ENCODE data around the gene XIAP.
"Not testable (repeated sequence)": the region's sequence is repeated elsewhere in the genome, so short reads cannot be mapped to it uniquely, and the experiment has no call there.

The XIAP gene

GRCh38 chrX:123876177-123876576, 16.3 kb downstream of the XIAP start:
- DNase-seq (ENCODE audit: low read depth, low spot score), result no peak

- DNase-seq (ENCODE audit: low read depth, low spot score), result no peak
Observed at GRCh38 chrX:123876844-123877243, 17.0 kb downstream of the XIAP start.

- no peak for DNase-seq (ENCODE audit: low read depth, low spot score)
Observed at GRCh38 chrX:123878252-123878721, 18.4 kb downstream of the XIAP start.

- DNase-seq (ENCODE audit: low read depth, low spot score), result no peak
Observed at GRCh38 chrX:123881330-123881729, 21.5 kb downstream of the XIAP start.

GRCh38 chrX:123882391-123882790, 22.5 kb downstream of the XIAP start:
- DNase-seq (ENCODE audit: low read depth, low spot score), result no peak

- DNase-seq (ENCODE audit: low read depth, low spot score), result peak; percentile 5
Observed at GRCh38 chrX:123884809-123885408, 25.1 kb downstream of the XIAP start.

- DNase-seq (ENCODE audit: low read depth, low spot score), result no peak
Observed at GRCh38 chrX:123899701-123900100, 39.8 kb downstream of the XIAP start.

GRCh38 chrX:123903261-123903660, 43.4 kb downstream of the XIAP start:
- not testable (repeated sequence) for DNase-seq (ENCODE audit: low read depth, low spot score)

- no peak for DNase-seq (ENCODE audit: low read depth, low spot score)
Observed at GRCh38 chrX:123905332-123905731, 45.5 kb downstream of the XIAP start.

- DNase-seq (ENCODE audit: low read depth, low spot score), result no peak
Observed at GRCh38 chrX:123906557-123907316, 46.9 kb downstream of the XIAP start.

- no peak for DNase-seq (ENCODE audit: low read depth, low spot score)
Observed at GRCh38 chrX:123909523-123909922, 49.7 kb downstream of the XIAP start.

GRCh38 chrX:123917069-123917468, 57.2 kb downstream of the XIAP start:
- no peak for DNase-seq (ENCODE audit: low read depth, low spot score)

- no peak for DNase-seq (ENCODE audit: low read depth, low spot score)
Observed at GRCh38 chrX:123918106-123918721, 58.4 kb downstream of the XIAP start.

- DNase-seq (ENCODE audit: low read depth, low spot score), result no peak
Observed at GRCh38 chrX:123920105-123920785, 60.4 kb downstream of the XIAP start.

- DNase-seq (ENCODE audit: low read depth, low spot score), result no peak
Observed at GRCh38 chrX:123923211-123923610, 63.4 kb downstream of the XIAP start.

GRCh38 chrX:123924186-123924585, 64.3 kb downstream of the XIAP start:
- no peak for DNase-seq (ENCODE audit: low read depth, low spot score)

- no peak for DNase-seq (ENCODE audit: low read depth, low spot score)
Observed at GRCh38 chrX:123927845-123928244, 68.0 kb downstream of the XIAP start.

- not testable (repeated sequence) for DNase-seq (ENCODE audit: low read depth, low spot score)
Observed at GRCh38 chrX:123932055-123932454, 72.2 kb downstream of the XIAP start.

GRCh38 chrX:123943074-123943473, 83.2 kb downstream of the XIAP start:
- no peak for DNase-seq (ENCODE audit: low read depth, low spot score)

GRCh38 chrX:123943488-123943887, 83.6 kb downstream of the XIAP start:
- no peak for DNase-seq (ENCODE audit: low read depth, low spot score)

GRCh38 chrX:123949846-123950245, 90.0 kb downstream of the XIAP start:
- no peak for DNase-seq (ENCODE audit: low read depth, low spot score)
